Rectal smooth muscle tissue (tissue), 1 donor: ENCODE results near the gene SLCO1A2.

Experiments
- H3K27ac ChIP-seq: one replicate; pipeline ENCODE4 v1.7.0; 2013; ENCODE audit warnings: low read depth, low read length, inconsistent platforms
- H3K27me3 ChIP-seq: one replicate; pipeline ENCODE4 v1.7.0; 2013; ENCODE audit warnings: low read length; ENCODE audit not compliant: control insufficient read depth, insufficient read depth
- H3K36me3 ChIP-seq: one replicate; pipeline ENCODE4 v1.7.0; 2013; ENCODE audit warnings: low read length; ENCODE audit not compliant: control insufficient read depth, insufficient read depth
- H3K4me1 ChIP-seq: one replicate; pipeline ENCODE4 v1.7.0; 2013; ENCODE audit warnings: low read length; ENCODE audit not compliant: control insufficient read depth, insufficient read depth
- H3K4me3 ChIP-seq: one replicate; pipeline ENCODE4 v1.7.0; 2013; ENCODE audit warnings: low read length
- H3K9ac ChIP-seq: one replicate; pipeline ENCODE4 v1.7.0; 2013; ENCODE audit warnings: low read length

The SLCO1A2 gene

DNA sequence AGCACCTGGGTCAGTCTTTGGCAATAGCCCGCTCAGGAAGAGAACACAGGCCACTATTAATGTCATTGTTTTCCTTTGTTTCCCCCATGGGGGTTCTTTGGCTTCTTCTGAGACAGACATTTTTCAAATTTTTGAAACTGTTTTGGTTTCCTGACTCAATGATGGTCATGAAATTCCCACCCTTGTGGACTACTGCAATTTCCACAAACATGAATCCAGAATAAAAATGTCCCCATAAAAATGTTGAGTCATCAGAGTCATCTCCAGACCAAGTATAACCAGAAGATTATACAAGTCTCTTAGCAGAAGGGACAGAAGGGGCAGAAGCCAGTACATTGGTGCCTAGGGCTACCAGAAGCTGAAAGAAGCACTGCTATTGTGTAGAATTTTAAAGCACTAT, 29.1 kb downstream of the SLCO1A2 start:
- H3K27ac ChIP-seq: no peak overlapping the region
- no peaks in the 10 kb centered on the region for H3K36me3 ChIP-seq

DNA sequence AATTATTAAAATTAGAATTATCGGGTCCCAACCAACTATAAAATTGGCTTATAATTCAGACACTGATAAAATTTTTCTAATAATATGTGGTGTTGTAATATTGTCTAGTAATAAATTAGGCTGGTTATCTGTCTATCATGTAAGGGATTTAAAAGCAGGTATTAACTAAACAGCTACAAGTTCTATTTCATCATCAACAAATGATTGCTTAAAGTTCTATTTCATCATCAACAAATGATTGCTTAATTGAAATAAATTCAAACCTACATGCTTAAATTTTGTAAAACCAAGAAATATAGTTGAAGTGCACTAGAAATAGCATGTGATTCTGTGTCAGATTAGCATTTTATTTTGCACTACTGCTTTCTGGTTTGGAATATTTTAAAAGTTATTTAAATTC, 34.1 kb downstream of the SLCO1A2 start:
- no peak overlapping the region for H3K9ac ChIP-seq
- H3K4me3 ChIP-seq: no peak overlapping the region
- no peaks in the 10 kb centered on the region for H3K4me1 ChIP-seq
- H3K36me3 ChIP-seq: no peaks in the 10 kb centered on the region
- no peaks in the 10 kb centered on the region for H3K27me3 ChIP-seq
- H3K27ac ChIP-seq: no peak overlapping the region

More for the DNA sequence above, 29.1 kb downstream of the SLCO1A2 start:
- no peaks in the 10 kb centered on the region for H3K27me3 ChIP-seq
- no peak overlapping the region for H3K9ac ChIP-seq
- H3K4me3 ChIP-seq: no peak overlapping the region
- H3K4me1 ChIP-seq: no peaks in the 10 kb centered on the region

DNA sequence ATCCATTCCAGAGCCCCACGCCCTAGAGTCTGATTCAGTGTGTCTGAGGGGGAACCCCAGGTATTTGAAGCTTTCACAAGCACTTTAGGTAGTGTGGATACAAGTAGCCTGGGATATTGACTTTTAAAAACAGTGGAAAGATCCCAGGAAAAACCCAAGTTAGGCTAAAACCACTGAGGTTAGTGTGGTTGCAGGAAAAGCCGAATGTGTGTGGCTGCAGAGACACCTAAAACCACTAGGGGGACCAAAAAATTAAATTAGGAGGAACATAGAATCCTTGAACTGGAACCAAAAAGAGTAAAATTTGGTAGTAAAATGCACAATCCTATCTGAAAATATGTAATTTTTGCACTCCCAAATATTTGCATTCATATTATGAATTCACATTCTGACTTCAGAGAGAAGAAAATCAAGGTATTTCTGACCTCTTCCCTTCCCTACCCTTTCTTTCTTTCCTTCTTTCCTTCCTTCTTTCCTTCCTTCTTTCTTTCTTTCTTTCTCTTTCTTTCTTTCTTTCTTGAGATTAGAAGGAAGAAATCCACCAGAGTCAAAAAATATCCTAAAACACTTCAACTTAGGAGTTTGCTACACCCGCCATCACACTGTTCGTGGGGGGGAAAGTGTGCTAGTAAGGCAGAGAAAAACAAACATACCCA, 37.8 kb downstream of the SLCO1A2 start:
- no peak overlapping the region for H3K4me3 ChIP-seq
- no peak overlapping the region for H3K27ac ChIP-seq
- H3K36me3 ChIP-seq: no peaks in the 10 kb centered on the region
- no peaks in the 10 kb centered on the region for H3K4me1 ChIP-seq
- no peak overlapping the region for H3K9ac ChIP-seq
- H3K27me3 ChIP-seq: no peaks in the 10 kb centered on the region

DNA sequence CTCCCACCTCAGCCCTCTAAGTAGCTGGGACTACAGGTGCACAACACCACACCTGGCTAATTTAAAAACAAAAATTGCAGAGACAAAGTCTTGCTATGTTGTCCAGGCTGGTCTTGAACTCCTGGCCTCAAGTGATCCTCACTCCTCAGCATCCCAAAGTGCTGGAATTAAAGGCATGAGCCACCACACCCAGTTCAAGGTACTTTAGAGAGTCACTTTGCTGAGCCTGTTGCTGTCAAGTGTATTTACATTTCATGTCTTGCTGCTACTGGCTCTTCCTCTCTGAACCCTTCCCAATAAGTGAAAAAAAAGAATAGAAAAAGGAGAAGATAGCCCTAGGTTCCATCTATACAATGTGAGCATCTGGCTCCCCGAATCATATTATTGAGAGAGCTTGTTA, 38.4 kb downstream of the SLCO1A2 start:
- H3K4me3 ChIP-seq: no peak overlapping the region
- H3K36me3 ChIP-seq: no peaks in the 10 kb centered on the region
- no peak overlapping the region for H3K27ac ChIP-seq

DNA sequence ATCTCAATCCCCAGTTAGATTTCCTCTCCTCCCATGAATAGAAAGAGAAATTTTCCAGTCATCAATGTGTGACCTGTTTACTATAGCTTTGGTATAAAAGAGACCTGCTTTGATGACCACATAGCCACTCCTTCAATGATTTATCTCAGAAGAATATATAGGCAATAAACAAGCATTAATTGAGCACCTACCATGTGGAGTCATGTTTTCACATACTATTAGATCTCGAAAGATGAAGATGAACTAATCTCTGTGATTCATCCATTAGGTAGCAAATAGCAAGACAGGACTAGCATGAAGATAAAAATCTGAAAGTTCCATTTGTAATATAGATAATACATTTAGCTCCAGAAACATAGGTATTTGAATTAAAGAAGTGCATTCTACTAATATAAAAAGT, 40.5 kb downstream of the SLCO1A2 start:
- Histone ChIP-seq H3K36me3 (no peaks in the 10 kb centered on the region), H3K27ac (no peak overlapping the region), H3K27me3 (no peaks in the 10 kb centered on the region), H3K4me3 (no peak overlapping the region), H3K9ac (no peak overlapping the region), H3K4me1 (no peaks in the 10 kb centered on the region)

More for the DNA sequence above, 38.4 kb downstream of the SLCO1A2 start:
- Histone ChIP-seq H3K9ac (no peak overlapping the region), H3K27me3 (no peaks in the 10 kb centered on the region), H3K4me1 (no peaks in the 10 kb centered on the region)

DNA sequence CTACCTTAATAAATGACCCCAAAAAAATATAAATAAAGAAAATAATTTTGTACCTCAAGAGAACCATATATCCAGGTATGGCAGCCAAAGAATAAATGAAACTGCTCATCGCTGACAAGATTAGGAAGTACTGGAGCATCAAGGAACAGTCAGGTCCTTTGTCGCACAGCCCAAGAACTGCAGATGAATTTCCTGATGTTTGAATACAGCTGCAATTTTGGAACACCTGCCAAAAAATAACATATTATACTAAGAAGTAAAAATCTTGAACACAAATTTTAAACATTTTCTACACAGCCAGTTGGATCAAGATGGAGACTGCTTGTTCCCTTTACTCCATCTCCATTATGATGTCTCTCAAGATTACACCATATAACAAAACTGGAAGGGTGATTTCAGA, 42.6 kb downstream of the SLCO1A2 start:
- H3K4me1 ChIP-seq: no peaks in the 10 kb centered on the region
- no peak overlapping the region for H3K27ac ChIP-seq
- no peaks in the 10 kb centered on the region for H3K27me3 ChIP-seq
- H3K4me3 ChIP-seq: no peak overlapping the region
- H3K36me3 ChIP-seq: no peaks in the 10 kb centered on the region
- no peak overlapping the region for H3K9ac ChIP-seq

DNA sequence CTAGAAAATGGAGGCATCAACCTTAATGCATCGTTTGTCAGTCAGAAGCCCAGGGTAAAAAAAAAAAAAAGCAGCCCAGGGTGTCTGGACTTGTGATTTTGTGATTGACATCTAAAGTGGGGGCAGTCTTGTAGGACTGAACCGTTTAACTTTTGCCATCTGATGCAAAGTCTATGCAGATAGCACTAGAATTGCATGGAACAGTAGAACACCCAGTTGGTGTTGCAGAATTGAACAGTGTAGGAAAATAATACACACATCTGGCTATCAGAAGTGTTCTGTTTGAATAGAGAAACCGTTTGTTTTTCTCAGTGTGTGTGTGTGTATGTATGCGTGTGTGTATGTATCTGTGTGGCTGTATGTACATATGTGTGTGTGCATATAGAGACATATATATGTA, 45.0 kb downstream of the SLCO1A2 start:
- Histone ChIP-seq H3K9ac (no peak overlapping the region), H3K4me3 (no peak overlapping the region), H3K27me3 (no peaks in the 10 kb centered on the region), H3K27ac (no peak overlapping the region), H3K36me3 (no peaks in the 10 kb centered on the region), H3K4me1 (no peaks in the 10 kb centered on the region)

DNA sequence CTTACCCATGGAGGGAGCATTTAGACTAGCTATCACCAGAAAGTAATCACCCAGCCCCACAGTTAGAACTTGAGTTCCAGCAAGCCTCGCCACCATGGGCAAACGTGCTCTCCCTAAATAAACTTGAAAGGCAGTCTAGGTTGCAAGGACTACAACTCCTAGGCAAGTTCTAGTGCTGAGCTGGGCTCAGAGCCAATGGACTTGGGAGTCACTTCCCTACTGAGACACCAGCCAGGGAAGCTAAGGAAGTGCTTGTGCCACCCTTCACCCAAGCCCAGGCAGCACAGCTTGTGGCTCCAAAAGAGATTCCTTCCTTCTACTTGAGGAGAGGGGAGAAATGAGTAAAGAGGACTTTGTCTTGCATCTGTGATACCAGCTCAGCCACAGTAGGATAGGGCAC, 57.9 kb downstream of the SLCO1A2 start:
- Histone ChIP-seq H3K27ac (no peak overlapping the region), H3K4me1 (no peaks in the 10 kb centered on the region), H3K36me3 (no peaks in the 10 kb centered on the region), H3K27me3 (no peaks in the 10 kb centered on the region), H3K4me3 (no peak overlapping the region), H3K9ac (no peak overlapping the region)

DNA sequence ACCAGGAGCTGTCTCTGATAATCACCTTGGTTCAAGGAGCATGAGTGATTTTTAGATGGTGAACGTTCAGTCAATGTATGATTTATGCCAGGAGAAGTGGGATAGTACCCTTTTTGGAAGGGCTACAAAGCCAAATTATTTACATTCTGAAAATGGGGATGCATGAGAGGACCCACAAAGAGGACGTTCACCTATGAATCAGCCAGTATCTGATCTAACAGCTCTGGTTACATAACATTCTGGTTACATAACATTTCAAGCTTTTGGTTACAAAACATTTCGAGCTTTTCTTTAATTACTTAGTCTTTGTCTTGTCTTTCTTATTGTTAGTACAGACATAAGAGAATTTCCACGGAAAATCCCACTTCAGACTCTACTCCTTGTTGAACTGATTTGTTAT, 68.8 kb downstream of the SLCO1A2 start:
- no peaks in the 10 kb centered on the region for H3K4me1 ChIP-seq
- no peak overlapping the region for H3K27ac ChIP-seq
- H3K27me3 ChIP-seq: no peaks in the 10 kb centered on the region
- no peak overlapping the region for H3K9ac ChIP-seq
- H3K36me3 ChIP-seq: no peaks in the 10 kb centered on the region
- no peak overlapping the region for H3K4me3 ChIP-seq

DNA sequence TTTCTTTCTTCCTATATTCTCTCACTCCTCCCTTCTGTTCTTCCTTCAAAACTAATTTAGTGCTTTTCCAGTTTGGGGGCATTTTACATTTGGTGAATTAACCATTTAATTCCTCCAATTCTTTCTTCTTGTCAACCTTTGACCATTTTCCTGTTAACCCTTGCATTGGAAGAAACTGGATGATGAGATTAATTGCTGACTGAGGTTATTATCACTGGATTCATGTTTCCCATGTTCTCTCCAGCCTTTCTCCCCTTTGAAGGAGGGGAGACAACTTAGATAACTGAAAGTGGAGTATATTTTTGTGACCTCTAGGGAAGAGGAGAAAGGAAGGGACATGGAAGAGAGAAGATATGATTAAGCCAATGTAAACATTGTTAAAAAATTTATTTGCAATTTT, 70.5 kb downstream of the SLCO1A2 start:
- Histone ChIP-seq H3K4me3 (no peak overlapping the region), H3K27me3 (no peaks in the 10 kb centered on the region), H3K27ac (no peak overlapping the region), H3K4me1 (no peaks in the 10 kb centered on the region), H3K36me3 (no peaks in the 10 kb centered on the region), H3K9ac (no peak overlapping the region)

DNA sequence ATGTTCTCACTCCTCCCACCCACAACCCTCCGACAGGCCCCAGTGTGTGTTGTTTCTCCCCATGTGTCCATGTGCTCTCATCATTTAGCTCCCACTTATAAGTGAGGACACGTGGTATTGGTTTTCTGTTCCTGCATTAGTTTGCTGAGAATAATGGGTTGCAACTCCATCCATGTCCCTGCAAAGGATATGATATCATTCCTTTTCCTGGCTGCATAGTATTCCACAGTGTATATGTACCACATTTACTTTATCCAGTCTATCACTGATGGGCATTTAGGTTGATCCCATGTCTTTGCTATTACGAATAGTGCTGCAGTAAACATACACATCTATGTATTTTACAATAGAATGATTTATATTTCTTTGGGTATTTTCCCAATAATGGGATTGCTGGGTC, 77.5 kb downstream of the SLCO1A2 start:
- Histone ChIP-seq H3K27me3 (no peaks in the 10 kb centered on the region), H3K9ac (no peak overlapping the region), H3K27ac (no peak overlapping the region), H3K4me1 (no peaks in the 10 kb centered on the region), H3K4me3 (no peak overlapping the region), H3K36me3 (no peaks in the 10 kb centered on the region)

DNA sequence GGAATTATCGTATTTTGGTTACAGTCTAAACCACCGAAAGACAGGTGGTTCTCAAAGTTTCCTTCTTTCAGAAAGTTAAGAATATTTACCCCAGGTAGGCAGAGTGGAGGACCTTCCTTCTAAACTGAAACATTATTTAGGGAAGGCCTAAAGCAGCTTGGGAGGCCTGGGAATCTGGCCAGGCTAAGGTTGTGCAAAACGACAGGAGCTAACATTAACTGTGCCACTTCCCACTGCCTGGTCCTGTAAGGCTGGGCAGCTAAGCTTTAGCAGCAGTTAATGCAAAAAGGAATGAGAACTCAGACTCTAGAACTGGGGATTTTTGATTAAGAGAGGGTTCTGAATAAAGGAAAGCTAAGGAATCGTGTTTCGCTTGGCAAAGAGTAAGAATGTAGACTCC, 82.6 kb downstream of the SLCO1A2 start:
- Histone ChIP-seq H3K27me3 (no peaks in the 10 kb centered on the region), H3K27ac (no peak overlapping the region), H3K9ac (no peak overlapping the region), H3K4me1 (no peaks in the 10 kb centered on the region), H3K36me3 (no peaks in the 10 kb centered on the region), H3K4me3 (no peak overlapping the region)

DNA sequence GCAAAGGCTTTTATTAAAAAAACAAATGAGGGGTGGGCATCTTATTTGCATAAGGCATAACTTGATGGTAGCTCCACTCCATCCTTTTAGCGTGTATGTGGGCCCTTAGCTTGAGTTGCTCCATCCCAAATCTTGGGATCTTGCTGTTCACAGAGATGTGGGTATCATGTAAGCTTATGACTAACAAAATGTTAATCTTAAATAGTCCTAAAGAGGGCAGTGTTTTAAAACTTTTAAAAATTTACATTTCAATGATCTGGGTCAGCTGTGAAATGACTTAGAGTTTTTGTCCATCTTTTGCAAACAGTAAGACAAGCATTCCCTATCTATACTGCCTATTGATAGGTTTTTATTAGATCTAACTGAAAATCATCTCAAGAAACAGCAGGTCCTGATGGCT, 86.0 kb downstream of the SLCO1A2 start:
- no peaks in the 10 kb centered on the region for H3K27me3 ChIP-seq
- no peaks in the 10 kb centered on the region for H3K4me1 ChIP-seq
- H3K27ac ChIP-seq: no peak overlapping the region
- no peak overlapping the region for H3K9ac ChIP-seq
- H3K36me3 ChIP-seq: no peaks in the 10 kb centered on the region
- no peak overlapping the region for H3K4me3 ChIP-seq
